Neural cell (in vitro differentiated cells): ENCODE measurements around the gene PSEN1.

Experiments used
- EZH2 ChIP-seq: fragments of 200-600, 300-800 bp; shearing (Covaris generic), sonication (generic); IDR thresholded peaks from 2 replicates; pipeline ENCODE4 v1.6.1; 2014; ENCODE audit warnings: antibody characterized with exemption, low read length, borderline replicate concordance, mild to moderate bottlenecking; ENCODE audit not compliant: insufficient read depth, poor library complexity, severe bottlenecking
- MXI1 ChIP-seq: fragments of 450-650 bp; conservative IDR thresholded peaks from 2 replicates; pipeline ENCODE4 v1.6.1; 2014; ENCODE audit warnings: antibody characterized with exemption, mild to moderate bottlenecking; ENCODE audit not compliant: poor library complexity, severe bottlenecking
- POLR2AphosphoS5 ChIP-seq: IDR thresholded peaks from 2 replicates; pipeline ENCODE4 v1.6.1; 2012
- RAD21 ChIP-seq: fragments of 450-650 bp; conservative IDR thresholded peaks from 2 replicates; pipeline ENCODE4 v1.6.1; 2014; ENCODE audit warnings: antibody characterized with exemption, mild to moderate bottlenecking, moderate library complexity
- REST ChIP-seq: IDR thresholded peaks from 2 replicates; pipeline ENCODE4 v1.6.1; 2012; ENCODE audit warnings: borderline replicate concordance
- SMC3 ChIP-seq: fragments of 450-650 bp; conservative IDR thresholded peaks from 2 replicates; pipeline ENCODE4 v1.6.1; 2014; ENCODE audit warnings: antibody characterized with exemption, mild to moderate bottlenecking, moderate library complexity; ENCODE audit not compliant: poor library complexity
- TAF1 ChIP-seq: IDR thresholded peaks from 2 replicates; pipeline ENCODE4 v1.6.1; 2012; ENCODE audit warnings: low read depth
- TF ChIP-seq, protein P1 (sequence below): fragments of 450-650 bp; IDR thresholded peaks from 2 replicates; pipeline ENCODE4 v1.5.1; 2014; ENCODE audit warnings: antibody characterized with exemption, mild to moderate bottlenecking, moderate library complexity; ENCODE audit not compliant: poor library complexity, severe bottlenecking

- no peak for TF ChIP-seq SMC3
- TF ChIP-seq, protein P1, sequence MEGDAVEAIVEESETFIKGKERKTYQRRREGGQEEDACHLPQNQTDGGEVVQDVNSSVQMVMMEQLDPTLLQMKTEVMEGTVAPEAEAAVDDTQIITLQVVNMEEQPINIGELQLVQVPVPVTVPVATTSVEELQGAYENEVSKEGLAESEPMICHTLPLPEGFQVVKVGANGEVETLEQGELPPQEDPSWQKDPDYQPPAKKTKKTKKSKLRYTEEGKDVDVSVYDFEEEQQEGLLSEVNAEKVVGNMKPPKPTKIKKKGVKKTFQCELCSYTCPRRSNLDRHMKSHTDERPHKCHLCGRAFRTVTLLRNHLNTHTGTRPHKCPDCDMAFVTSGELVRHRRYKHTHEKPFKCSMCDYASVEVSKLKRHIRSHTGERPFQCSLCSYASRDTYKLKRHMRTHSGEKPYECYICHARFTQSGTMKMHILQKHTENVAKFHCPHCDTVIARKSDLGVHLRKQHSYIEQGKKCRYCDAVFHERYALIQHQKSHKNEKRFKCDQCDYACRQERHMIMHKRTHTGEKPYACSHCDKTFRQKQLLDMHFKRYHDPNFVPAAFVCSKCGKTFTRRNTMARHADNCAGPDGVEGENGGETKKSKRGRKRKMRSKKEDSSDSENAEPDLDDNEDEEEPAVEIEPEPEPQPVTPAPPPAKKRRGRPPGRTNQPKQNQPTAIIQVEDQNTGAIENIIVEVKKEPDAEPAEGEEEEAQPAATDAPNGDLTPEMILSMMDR, result no peak
- TF ChIP-seq EZH2, result no peak
- TF ChIP-seq POLR2AphosphoS5, result no peak
- TF ChIP-seq REST, result no peak
- no peak for TF ChIP-seq TAF1
- no peak for TF ChIP-seq MXI1
- TF ChIP-seq RAD21, result no peak
Measured at GRCh38 chr14:73244541-73245290, 108.4 kb downstream of the PSEN1 start.
